GM18505 (cell line): ENCODE results near the gene STX3.
A peak's percentile ranks its signal among the peaks of the same experiment; 100 is the strongest.

Source experiments
- ATAC-seq: cut with Tn5 transposase; IDR thresholded peaks from one replicate; pipeline ENCODE4 v1.9.1; 2021; ENCODE audit not compliant: unreplicated experiment
- POLR2A ChIP-seq: IDR thresholded peaks from 4 replicates; pipeline ENCODE4 v1.6.1; 2011; ENCODE audit warnings: borderline replicate concordance; ENCODE audit not compliant: insufficient read depth, insufficient read length; ENCODE audit errors: extremely low read depth

STX3 gene

GRCh38 chr11:59730896-59731565, 24.1 kb upstream of the STX3 start:
- no peak for ATAC-seq
- TF ChIP-seq POLR2A = no peak

- ATAC-seq = no peak
- TF ChIP-seq POLR2A = no peak
These were observed 9.1 kb upstream of the STX3 start for GRCh38 chr11:59746111-59746510.

GRCh38 chr11:59753650-59754493, 1.3 kb upstream of the STX3 start:
- TF ChIP-seq POLR2A = no peak
- peak; percentile 59 for ATAC-seq

- TF ChIP-seq POLR2A = no peak
- ATAC-seq = no peak
These were observed 700 bp upstream of the STX3 start for GRCh38 chr11:59754494-59754858.

GRCh38 chr11:59755701-59756557, 753 bp downstream of the STX3 start:
- ATAC-seq = peak; percentile 17

GRCh38 chr11:59756558-59756840, 1.3 kb downstream of the STX3 start:
- ATAC-seq = no peak
- TF ChIP-seq POLR2A = no peak

More at GRCh38 chr11:59755701-59756557, 753 bp downstream of the STX3 start:
- no peak for TF ChIP-seq POLR2A

- no peak for ATAC-seq
These were observed 1.7 kb downstream of the STX3 start for GRCh38 chr11:59756845-59757244.

GRCh38 chr11:59758401-59759037, 3.3 kb downstream of the STX3 start:
- no peak for ATAC-seq
- TF ChIP-seq POLR2A = no peak

More at GRCh38 chr11:59756845-59757244, 1.7 kb downstream of the STX3 start:
- TF ChIP-seq POLR2A = no peak

- no peak for ATAC-seq
- no peak for TF ChIP-seq POLR2A
These were observed 4.7 kb downstream of the STX3 start for GRCh38 chr11:59759900-59760299.

- TF ChIP-seq POLR2A = no peak
- ATAC-seq = no peak
These were observed 5.6 kb downstream of the STX3 start for GRCh38 chr11:59760771-59761170.

GRCh38 chr11:59761993-59762392, 6.8 kb downstream of the STX3 start:
- ATAC-seq = no peak
- TF ChIP-seq POLR2A = no peak

GRCh38 chr11:59765068-59765735, 10.0 kb downstream of the STX3 start:
- no peak for ATAC-seq
- no peak for TF ChIP-seq POLR2A

GRCh38 chr11:59766542-59767224, 11.5 kb downstream of the STX3 start:
- TF ChIP-seq POLR2A = no peak
- ATAC-seq = no peak

GRCh38 chr11:59767225-59767611, 12.0 kb downstream of the STX3 start:
- no peak for ATAC-seq
- TF ChIP-seq POLR2A = no peak
